ENCODE data around the gene SCLT1.

The SCLT1 gene

DNA sequence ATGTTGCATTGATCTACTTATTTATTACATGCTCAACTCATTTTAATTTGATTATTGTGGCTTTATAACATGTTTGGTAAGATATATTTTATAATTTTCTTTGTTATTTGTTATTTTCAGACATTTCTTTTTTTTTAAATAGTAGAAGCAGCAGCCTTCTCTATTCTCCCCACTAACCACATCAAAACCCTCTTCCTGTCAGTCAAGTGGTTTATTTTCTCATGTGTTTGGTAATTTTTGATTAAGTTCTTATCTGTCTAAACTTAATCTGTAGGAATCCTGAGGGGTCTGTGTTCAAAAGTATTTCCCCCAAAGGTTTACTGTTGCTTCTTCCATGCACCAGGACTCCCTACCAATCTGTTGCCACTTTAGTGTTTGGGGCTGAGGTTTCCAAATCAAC is 131.9 kb downstream of the SCLT1 start:
- in situ Hi-C loops (cut with MboI; ENCODE audit: low sequenced_read_pairs) = no loop called here

DNA sequence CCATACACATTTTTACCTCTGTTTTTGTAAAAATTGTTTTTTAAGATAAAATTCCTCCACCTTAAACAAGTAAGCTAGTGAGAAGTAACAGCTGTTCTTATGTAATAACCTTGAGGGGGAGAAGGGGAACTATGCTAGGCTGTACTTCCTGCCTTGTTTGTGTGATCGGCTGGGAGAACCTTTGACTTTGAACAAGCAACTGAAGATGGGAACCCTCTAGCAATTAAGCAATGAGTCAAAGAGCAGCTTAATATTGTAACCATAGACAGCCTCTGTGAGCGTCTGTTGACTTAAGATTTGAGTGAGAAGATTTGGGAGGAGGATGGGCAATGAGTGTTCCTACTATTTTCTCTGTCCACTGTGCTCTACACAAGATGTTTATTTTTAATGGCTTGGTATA is 135.1 kb downstream of the SCLT1 start:
- in situ Hi-C loops (cut with MboI; ENCODE audit: low sequenced_read_pairs) = no loop called here

DNA sequence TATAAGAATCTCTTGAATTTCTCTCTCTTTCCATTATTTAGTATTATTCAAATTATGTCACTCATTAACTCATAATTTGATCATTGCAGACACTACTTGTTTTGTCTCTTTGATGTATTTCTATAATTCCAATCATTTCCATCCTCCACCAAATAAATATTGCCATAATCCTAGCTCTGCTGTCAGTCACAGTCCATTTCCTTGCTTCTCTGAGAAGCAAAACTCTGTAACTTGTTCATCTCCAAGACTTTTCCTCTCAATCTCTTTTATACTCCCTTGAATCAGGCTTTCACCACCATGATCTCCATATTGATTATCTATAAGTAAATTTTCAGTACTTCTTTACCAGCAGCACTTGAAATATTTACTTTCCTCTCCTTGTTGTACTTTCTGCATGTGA is 135.9 kb downstream of the SCLT1 start:
- in situ Hi-C loops (cut with MboI; ENCODE audit: low sequenced_read_pairs) = no loop called here

DNA sequence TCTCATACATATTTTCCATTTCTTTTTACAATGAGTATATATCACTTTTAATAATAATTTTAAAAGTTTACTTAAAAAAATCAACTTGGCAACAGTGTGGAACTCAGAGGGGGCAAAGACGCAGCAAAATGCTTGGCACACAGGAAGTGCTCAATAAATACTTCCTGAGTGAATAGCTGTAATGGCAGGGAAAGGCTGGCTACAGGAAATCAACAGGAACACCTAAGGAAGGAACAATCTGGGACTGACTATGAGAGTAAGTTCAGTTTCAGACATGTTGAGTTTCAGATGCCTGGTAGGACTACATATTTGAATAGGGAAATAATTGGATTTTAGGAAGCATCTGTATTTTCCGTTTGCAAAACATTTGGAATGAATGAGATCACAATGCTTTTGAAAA is 137.6 kb downstream of the SCLT1 start:
- in situ Hi-C loops (cut with MboI; ENCODE audit: low sequenced_read_pairs) = no loop called here

DNA sequence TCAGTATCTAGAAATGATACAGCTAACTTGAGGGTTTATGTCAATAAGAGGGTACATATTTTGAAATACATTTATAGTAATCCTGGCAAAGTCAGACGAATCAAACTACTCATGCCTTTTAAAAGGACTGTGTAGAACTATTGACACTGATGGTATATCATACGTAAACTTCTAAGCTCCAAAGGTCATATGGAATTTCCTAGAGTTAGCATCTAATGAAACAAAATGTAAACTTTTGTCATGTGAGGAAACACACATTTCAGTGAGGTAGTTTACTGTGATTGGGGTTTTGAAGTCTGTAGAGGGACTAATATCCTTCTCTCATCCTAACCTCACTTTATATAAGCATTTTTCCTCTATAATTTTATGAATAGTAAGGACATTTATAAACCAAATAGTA is 138.4 kb downstream of the SCLT1 start:
- in situ Hi-C loops (cut with MboI; ENCODE audit: low sequenced_read_pairs) = no loop called here

DNA sequence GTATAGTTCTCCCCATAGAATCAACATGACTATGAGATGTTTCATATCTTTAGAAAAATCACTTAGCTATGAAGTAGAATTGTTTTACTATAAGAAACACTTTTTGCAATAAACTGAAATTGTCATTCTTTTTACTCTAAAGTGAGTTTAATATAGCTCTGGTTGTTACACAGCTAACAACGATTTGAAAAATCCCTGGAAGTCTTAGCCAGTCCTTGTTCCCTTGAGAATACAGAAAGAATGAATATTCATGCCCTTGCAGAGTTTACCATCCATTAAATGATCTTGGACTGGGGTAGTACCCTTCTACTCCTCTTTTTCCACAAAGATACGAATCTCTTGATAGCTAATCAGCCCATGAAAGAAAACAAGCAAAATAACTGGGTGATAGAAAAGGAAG is 142.0 kb downstream of the SCLT1 start:
- in situ Hi-C loops (cut with MboI; ENCODE audit: low sequenced_read_pairs) = no loop called here

DNA sequence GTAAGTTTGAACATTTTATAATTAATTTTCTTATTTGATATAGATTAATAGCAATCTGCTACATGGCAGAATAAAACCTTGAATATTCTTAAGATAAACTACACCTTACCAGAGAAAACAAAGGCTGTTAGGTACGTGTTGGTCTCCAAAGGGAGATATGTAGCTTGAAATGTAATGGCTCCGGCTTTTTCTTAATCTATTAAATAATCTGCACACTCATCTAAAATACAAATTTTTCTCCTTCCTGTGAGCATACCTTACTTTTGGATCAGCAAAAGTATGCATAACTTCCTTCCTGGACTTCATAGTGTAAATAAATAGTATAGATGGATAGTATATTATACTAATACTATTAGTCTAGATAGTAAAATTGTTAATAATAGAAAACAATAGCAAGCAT is 142.5 kb downstream of the SCLT1 start:
- in situ Hi-C loops (cut with MboI; ENCODE audit: low sequenced_read_pairs) = no loop called here

DNA sequence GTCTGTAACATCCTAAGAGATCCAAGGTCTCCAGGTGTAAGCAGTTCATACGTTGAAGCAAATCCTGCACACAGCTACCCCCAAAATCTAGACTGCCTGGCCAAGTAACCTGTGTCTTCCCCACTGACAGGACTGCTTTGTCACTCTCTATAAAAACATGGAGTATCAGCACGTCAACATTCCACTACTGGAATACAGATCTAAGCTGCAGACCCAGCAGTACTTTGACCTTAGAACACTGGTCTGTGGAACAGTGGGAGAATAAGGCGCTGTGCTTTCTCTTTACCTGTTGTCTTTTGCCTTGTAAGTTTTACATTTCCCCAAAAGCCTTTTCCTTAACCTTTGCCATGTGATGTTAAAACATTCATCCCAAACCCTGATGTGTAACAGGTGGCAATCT is 146.4 kb downstream of the SCLT1 start:
- in situ Hi-C loops (cut with MboI; ENCODE audit: low sequenced_read_pairs) = no loop called here

DNA sequence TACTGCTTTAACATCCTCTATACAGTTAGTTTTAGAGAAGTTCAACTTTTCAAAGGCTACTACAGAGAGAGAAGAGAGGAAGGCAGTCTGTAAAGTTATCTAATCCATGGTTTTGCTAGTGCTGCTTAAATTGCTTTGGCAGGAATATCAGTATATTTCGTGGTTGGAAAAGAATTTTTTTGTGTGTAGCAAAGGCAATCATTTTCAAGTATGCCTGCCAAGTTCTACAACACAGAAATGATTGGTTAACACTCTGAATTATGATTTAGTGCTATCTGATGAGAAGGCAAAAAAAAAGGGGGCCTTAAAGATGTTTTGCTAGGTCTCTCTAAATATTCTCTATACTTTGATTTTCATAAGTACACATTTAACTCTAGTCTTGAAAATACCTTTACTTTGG is 150.7 kb downstream of the SCLT1 start:
- in situ Hi-C loops (cut with MboI; ENCODE audit: low sequenced_read_pairs) = no loop called here

DNA sequence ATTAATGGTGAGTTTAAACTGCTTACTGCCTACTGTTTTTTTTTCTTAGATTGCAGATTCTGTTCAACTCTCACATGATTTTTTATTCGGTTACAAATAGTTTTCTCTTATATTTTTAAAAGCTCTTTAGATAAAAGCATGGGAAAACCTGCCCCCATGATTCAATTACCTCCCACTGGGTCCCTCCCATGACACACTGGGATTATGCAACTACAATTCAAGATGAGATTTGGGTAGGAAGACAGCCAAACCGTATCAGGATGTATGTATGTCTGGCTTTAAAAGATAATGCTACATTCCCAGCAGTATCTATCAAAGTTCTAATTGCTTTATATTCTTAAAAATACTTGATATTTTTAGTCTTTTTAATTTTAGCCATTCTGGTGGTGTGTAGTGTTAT is 152.4 kb downstream of the SCLT1 start:
- in situ Hi-C loops (cut with MboI; ENCODE audit: low sequenced_read_pairs) = no loop called here

DNA sequence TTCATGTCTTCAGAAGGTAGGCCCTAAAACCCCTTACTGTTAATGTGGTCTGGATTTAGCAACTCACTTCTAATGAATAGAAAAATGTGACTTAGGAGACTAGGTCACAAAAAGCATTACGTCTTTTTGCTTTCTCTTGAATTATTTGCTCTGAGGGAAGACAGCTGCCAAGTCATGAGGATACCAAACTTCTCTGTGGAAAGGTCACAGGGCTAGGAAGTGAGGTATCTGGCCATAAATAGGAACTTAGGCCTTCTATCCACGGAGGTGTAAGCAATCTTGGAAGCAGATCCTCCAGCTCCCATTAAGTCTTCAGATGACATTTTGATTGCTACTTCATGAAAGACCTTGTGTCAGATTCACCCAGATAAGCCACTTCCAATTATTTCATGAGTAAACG is 163.3 kb downstream of the SCLT1 start:
- in situ Hi-C loops (cut with MboI; ENCODE audit: low sequenced_read_pairs) = no loop called here

DNA sequence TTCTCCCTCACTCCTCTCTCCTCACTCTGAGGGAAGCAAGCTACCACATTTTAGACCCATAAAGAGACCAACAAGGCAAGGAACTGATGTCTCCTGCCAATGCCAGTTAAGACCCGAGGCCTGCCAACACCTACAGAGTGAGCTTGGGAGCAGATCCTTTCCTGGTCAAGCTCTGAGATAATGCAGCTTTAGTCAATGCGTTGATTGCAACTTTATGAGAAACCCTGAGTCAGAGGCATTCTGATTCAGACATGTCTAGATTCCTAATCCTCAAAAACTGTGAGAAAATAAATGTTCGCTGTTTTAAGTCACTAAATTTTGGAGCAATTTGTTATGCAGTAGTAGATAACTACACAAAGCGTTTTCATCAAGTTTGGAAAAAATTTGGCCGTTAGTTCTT is 168.4 kb downstream of the SCLT1 start:
- in situ Hi-C loops (cut with MboI; ENCODE audit: low sequenced_read_pairs) = no loop called here

DNA sequence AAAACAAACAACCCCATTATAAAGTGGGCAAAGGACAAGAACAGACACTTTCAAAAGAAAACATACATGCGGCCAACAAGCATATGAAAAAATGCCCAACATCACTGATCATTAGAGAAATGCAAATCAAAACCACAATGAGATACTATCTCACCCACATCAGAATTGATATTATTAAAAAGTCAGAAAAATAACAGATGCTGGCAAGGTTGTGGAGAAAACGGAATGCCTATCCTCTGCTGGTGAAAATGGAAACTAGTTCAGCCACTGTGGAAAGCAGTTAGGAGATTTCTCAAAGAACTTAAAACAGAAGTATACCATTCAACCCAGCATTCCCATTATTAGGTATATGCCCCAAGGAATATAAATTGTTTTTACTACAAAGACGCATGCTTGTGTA is 171.4 kb downstream of the SCLT1 start:
- in situ Hi-C loops (cut with MboI; ENCODE audit: low sequenced_read_pairs) = no loop called here

DNA sequence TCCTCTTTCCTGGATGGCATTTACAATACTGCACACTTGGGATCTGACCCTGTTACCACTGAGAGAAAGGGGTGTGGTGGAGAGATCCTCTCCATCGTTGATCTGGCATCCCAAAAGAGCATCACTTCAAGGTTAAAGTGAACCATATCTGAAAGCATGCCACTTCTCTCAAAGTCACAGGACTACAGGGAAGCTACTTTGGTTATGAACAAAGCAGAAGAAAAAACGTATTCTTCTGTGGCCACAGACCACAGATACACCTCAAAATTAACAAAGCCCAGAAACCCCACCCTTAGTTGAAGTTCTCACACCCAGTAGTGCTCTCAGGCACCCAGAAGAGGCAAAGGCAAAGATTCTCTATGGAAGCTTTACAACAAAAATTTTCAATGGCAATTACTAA is 175.6 kb downstream of the SCLT1 start:
- in situ Hi-C loops (cut with MboI; ENCODE audit: low sequenced_read_pairs) = no loop called here

DNA sequence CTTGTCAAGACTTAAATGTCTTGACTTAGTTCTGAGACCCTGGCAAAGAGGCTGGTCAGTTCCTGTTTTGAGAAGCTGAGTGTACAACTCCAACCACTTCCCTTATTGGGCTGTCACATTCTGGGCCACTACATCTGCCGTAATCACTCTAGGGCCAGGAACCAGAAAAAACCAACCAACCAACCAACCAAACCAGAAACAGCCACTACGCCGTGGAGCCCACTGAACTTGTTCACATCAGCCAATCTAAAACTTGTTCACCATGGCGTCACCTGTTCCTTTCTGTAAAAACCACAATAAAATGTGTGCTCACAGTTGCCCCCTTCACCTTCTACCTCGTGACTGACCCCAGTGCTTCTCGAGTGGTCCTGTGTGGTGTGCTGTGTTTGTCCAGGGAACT is 176.5 kb downstream of the SCLT1 start:
- in situ Hi-C loops (cut with MboI; ENCODE audit: low sequenced_read_pairs) = no loop called here

DNA sequence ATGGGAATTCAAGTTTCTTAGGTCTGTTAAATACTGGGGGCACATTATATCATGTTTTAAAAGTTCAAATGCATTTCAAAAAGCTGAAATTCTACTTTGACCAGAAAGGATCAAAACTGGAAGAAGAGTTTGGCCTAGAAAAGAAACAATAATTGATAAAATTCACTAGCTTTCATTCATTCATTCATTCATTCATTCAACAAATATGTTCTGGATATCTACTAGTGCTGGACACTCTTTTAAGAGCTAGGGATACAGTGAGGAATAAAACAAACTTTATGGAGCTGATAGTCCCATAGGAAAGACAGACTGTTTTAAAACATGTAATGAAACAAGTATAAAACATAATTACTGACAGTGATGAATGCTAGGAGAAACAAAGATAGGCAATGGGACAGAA is 177.8 kb downstream of the SCLT1 start:
- in situ Hi-C loops (cut with MboI; ENCODE audit: low sequenced_read_pairs) = no loop called here

DNA sequence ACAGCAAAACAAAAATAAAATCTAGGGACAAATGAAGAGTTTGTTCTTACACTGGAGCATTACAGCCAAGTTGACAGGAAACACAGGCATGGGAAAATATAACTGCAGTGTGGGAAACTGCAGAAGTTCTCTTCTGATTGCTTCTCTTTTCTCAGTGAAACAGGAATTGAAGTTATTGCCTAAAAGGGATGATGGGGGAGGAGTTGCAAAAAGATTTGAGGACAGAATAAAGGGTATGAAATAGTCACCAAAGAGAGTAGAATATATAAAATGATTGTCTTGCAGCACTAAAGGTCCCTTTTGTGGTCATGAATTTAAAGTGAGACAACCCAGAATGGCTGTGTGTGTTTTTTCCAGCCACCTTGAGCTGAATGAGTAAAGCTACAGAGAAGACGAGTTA is 180.1 kb downstream of the SCLT1 start:
- in situ Hi-C loops (cut with MboI; ENCODE audit: low sequenced_read_pairs) = no loop called here

DNA sequence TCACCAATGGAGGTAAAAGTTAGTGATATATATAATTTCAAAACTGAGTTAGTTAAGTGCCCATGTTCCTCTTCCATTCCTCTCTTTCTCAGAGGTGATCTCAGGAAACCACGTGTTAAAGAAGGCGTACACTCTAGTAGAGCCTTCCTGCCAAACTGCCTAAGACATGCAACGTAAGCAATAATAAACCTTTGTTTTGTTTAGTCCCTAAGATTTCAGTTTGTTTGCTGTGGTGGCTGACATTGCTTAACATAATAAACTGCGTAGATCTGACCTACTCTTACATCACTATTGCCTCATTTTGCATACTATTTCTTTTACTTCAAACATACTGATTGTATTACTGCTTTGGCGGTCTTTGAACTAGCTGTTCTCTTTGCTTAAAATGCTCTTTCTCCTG is 184.6 kb downstream of the SCLT1 start:
- in situ Hi-C loops (cut with MboI; ENCODE audit: low sequenced_read_pairs) = no loop called here

DNA sequence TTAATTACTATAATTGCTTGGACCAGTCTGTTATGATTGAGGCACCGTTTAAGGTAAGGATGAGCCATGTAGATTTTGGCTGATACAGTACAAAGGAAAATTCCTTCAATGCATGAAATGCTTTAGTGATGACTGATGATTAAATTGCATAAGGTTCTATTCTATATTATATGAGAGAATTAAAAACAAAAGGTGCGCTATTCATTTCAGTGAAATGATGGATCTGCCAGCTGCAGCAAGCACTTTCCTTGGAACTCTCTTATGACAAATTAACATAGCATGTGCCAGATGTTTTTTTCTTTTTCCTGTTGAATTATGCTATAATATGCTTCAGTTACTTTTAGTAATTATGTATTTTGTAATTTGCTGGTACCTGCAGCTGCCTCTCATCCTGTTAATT is 185.4 kb downstream of the SCLT1 start:
- in situ Hi-C loops (cut with MboI; ENCODE audit: low sequenced_read_pairs) = no loop called here

DNA sequence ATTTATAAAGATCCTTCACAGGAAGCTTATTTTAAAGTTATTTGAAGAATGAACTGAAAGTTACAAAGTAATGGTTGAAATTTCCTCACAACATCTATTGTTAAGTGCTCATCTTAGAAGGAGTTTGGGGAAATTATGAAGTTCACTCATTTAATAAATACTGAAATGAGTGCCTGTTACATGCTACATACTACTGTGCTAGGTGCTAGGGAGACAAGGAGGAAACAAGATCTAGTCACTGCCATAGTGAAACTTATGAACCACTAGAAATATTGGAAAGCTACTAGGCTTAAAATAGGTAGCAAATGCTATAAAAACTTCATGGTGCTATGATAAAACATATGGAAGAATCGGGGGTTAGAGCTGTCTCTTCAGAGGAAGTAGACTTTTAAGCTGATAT is 186.8 kb downstream of the SCLT1 start:
- in situ Hi-C loops (cut with MboI; ENCODE audit: low sequenced_read_pairs) = no loop called here

DNA sequence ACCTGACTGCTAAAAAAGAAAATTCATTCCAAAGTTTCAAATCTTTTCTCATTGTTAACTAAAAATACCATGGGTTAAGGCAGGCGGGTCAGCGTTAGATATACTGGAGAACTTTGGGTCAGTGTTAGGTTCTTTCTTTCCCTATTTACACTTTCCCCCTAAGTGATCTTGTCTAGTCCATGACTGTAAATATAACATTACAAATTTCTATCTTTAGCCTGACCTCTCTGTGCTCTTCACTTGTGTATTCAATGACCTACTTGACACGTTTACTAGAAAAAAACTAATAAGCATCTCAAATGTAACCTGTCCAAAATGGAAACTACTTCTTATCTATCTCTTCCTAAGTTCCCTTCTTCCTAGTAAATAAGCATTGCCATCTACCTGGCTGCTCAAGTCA is 188.5 kb downstream of the SCLT1 start:
- in situ Hi-C loops (cut with MboI; ENCODE audit: low sequenced_read_pairs) = no loop called here

DNA sequence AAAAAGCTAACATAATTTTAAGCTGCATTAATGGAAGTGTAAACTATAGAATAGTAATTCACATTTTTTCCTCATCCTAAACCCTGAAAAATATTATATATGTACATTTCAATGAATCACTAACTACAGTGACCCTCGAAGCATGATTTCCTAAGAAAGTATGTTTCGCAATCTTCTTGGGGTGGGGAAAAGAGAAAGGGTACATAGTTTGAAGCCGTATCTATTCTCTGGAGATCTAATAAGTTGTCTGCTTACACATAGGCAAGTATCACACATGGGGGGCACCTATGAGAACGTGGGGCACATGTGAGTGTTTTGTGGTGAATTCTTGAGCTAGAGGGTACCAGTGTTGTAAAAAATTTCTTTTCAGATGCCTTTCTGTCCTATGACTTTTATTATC is 212.7 kb downstream of the SCLT1 start:
- in situ Hi-C loops (cut with MboI; ENCODE audit: low sequenced_read_pairs) = no loop called here

DNA sequence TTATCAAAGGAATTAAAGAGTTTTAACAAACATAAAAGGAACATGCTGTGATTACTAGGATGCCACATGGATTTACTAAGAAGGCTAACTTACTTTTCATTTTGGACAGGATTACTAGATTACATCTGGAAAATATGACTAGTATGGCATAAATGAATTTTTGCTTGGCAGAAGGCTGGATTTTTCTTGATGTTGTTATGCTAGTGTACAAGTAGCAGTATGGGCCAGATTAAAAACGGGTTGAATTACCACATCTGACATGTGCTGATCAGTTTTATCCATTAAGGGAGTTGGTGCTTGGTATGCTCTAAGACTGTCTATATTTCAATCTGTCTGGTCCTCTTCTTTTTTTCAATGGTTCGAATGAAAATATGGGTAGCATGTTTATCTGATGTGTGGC is 213.4 kb downstream of the SCLT1 start:
- in situ Hi-C loops (cut with MboI; ENCODE audit: low sequenced_read_pairs) = no loop called here

DNA sequence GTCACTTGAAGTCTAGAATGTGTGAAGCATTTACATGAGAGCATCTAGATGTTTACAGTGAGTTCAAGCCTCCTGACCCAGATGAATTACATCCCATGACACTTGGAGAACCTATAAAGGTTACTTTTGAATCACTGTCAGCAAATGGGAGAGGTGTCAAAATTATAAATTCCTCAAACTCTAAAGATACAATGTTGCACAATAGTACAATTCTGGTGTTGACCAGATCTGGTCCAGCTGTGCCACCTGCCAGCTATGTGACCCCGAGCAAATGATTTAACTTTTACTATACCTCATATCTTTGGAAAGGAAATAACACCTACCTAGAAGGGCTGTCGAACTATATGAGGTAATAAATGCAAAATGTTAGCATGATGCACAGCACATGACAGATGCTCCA is 214.1 kb downstream of the SCLT1 start:
- in situ Hi-C loops (cut with MboI; ENCODE audit: low sequenced_read_pairs) = no loop called here
